GM18508 (cell line): ENCODE results near the gene SNAP25.

ENCODE experiments used
- ATAC-seq: cut with Tn5 transposase; IDR thresholded peaks from one replicate; pipeline ENCODE4 v1.9.1; 2021; ENCODE audit warnings: moderate number of reproducible peaks; ENCODE audit not compliant: insufficient read depth, unreplicated experiment

Gene SNAP25

GRCh38 chr20:10324198-10324847 is 105.7 kb downstream of the SNAP25 start:
- no peak for ATAC-seq

- no peak for ATAC-seq
These were observed 110.2 kb downstream of the SNAP25 start for GRCh38 chr20:10328897-10329255.

- ATAC-seq = no peak
These were observed 110.9 kb downstream of the SNAP25 start for GRCh38 chr20:10329387-10330005.

- no peak for ATAC-seq
These were observed 111.4 kb downstream of the SNAP25 start for GRCh38 chr20:10330071-10330470.

GRCh38 chr20:10332656-10333415 is 114.2 kb downstream of the SNAP25 start:
- ATAC-seq = no peak

- no peak for ATAC-seq
These were observed 118.5 kb downstream of the SNAP25 start for GRCh38 chr20:10336959-10337729.

GRCh38 chr20:10338426-10339180 is 120.0 kb downstream of the SNAP25 start:
- ATAC-seq = no peak

- no peak for ATAC-seq
These were observed 121.0 kb downstream of the SNAP25 start for GRCh38 chr20:10339609-10340008.

GRCh38 chr20:10342152-10342551 is 123.5 kb downstream of the SNAP25 start:
- no peak for ATAC-seq

- ATAC-seq = no peak
These were observed 126.3 kb downstream of the SNAP25 start for GRCh38 chr20:10344953-10345352.

- ATAC-seq = no peak
These were observed 128.7 kb downstream of the SNAP25 start for GRCh38 chr20:10347086-10347880.

GRCh38 chr20:10349118-10349517 is 130.5 kb downstream of the SNAP25 start:
- no peak for ATAC-seq

- no peak for ATAC-seq
These were observed 131.7 kb downstream of the SNAP25 start for GRCh38 chr20:10350188-10350842.

- ATAC-seq = no peak
These were observed 134.5 kb downstream of the SNAP25 start for GRCh38 chr20:10352934-10353824.

GRCh38 chr20:10356628-10357027 is 138.0 kb downstream of the SNAP25 start:
- no peak for ATAC-seq
